Measurements from ENCODE around the gene SH3TC1.

DNA sequence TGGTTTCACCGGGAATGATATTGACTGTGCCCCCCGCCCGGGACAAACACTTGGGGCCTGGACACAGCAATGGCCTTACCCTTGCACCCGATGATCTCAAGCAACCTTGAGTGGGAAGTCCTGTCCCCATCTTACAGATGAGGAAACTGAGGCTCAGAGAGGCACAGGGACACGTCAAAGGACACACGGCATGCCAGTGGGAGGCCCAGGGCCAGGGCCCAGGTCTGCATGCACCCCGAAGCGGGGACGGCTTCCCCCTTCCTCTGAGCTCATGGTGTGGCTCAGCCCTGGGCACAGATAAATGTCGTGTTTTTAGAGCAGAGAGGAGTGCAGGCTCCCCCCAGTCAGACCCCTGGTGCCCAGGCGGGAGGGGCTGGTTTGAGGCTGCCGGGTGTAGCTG lies 36.6 kb downstream of the SH3TC1 start:
- TF ChIP-seq PHF8 (conservative IDR thresholded peaks at IDR 0.05; ENCODE audit: low read depth, low read length) (no peak), CBX8 (IDR thresholded peaks at IDR 0.05; ENCODE audit: borderline replicate concordance, low read depth, low read length) (no peak), POLR2A (IDR thresholded peaks at IDR 0.05; ENCODE audit: control extremely low read depth in 1 of 2, low read depth in 2 of 2, low read length in 2 of 2) (no peak), EP300 (IDR thresholded peaks at IDR 0.05; ENCODE audit: borderline replicate concordance in 1 of 2, low read depth in 2 of 2, low read length in 2 of 2) (no peak), CEBPB (IDR thresholded peaks at IDR 0.05; ENCODE audit: low read depth, low read length) (no peak)
- TF ChIP-seq, protein P1, sequence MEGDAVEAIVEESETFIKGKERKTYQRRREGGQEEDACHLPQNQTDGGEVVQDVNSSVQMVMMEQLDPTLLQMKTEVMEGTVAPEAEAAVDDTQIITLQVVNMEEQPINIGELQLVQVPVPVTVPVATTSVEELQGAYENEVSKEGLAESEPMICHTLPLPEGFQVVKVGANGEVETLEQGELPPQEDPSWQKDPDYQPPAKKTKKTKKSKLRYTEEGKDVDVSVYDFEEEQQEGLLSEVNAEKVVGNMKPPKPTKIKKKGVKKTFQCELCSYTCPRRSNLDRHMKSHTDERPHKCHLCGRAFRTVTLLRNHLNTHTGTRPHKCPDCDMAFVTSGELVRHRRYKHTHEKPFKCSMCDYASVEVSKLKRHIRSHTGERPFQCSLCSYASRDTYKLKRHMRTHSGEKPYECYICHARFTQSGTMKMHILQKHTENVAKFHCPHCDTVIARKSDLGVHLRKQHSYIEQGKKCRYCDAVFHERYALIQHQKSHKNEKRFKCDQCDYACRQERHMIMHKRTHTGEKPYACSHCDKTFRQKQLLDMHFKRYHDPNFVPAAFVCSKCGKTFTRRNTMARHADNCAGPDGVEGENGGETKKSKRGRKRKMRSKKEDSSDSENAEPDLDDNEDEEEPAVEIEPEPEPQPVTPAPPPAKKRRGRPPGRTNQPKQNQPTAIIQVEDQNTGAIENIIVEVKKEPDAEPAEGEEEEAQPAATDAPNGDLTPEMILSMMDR (IDR thresholded peaks at IDR 0.05; ENCODE audit: control extremely low read depth in 1 of 3, insufficient read depth in 1 of 3, low read depth in 1 of 3, low read length in 3 of 3), result no peak
